ENCODE results near the gene MFAP5.

MFAP5 gene

GRCh38 chr12:8662593-8662992 lies at the start of gene MFAP5:
TSS of gene MFAP5 (minus strand) at chr12:8662826. CDS start at chr12:8662104, 722 bp downstream.
- no peak for DNase-seq

GRCh38 chr12:8709124-8709830 lies 46.7 kb upstream of the MFAP5 start:
- DNase-seq: peak; percentile 70

- DNase-seq: no peak
These were observed 39.5 kb upstream of the MFAP5 start for GRCh38 chr12:8702159-8702558.

- DNase-seq: no peak
These were observed 38.5 kb upstream of the MFAP5 start for GRCh38 chr12:8701046-8701660.

GRCh38 chr12:8699714-8700113 lies 37.1 kb upstream of the MFAP5 start:
- no peak for DNase-seq

GRCh38 chr12:8698879-8699278 lies 36.3 kb upstream of the MFAP5 start:
- no peak for DNase-seq

GRCh38 chr12:8698132-8698851 lies 35.7 kb upstream of the MFAP5 start:
- DNase-seq: peak; percentile 55

- peak; percentile 83 for DNase-seq
These were observed 35.0 kb upstream of the MFAP5 start, which contains the start of gene RIMKLB for GRCh38 chr12:8697476-8698131. TSS of gene RIMKLB (plus strand) at chr12:8697991. CDS start at chr12:8713867, 15,876 bp downstream.

- DNase-seq: no peak
These were observed 34.5 kb upstream of the MFAP5 start for GRCh38 chr12:8697120-8697475.

GRCh38 chr12:8696442-8697090 lies 33.9 kb upstream of the MFAP5 start:
- no peak for DNase-seq

- DNase-seq: no peak
These were observed 32.5 kb upstream of the MFAP5 start for GRCh38 chr12:8695116-8695515.

- no peak for DNase-seq
These were observed 29.9 kb upstream of the MFAP5 start for GRCh38 chr12:8692573-8692972.

- no peak for DNase-seq
These were observed 27.1 kb upstream of the MFAP5 start for GRCh38 chr12:8689681-8690080.

- DNase-seq: no peak
These were observed 25.4 kb upstream of the MFAP5 start for GRCh38 chr12:8687846-8688601.

- DNase-seq: peak; percentile 35
These were observed 22.4 kb upstream of the MFAP5 start for GRCh38 chr12:8685051-8685450.

GRCh38 chr12:8681129-8681884 lies 18.7 kb upstream of the MFAP5 start:
- no peak for DNase-seq

- no peak for DNase-seq
These were observed 17.9 kb upstream of the MFAP5 start for GRCh38 chr12:8680533-8680932.

- no peak for DNase-seq
These were observed 16.1 kb upstream of the MFAP5 start for GRCh38 chr12:8678661-8679111.

- no peak for DNase-seq
These were observed 14.7 kb upstream of the MFAP5 start for GRCh38 chr12:8677362-8677761.

- no peak for DNase-seq
These were observed 14.0 kb upstream of the MFAP5 start for GRCh38 chr12:8676651-8677050.

GRCh38 chr12:8675591-8676036 lies 13.0 kb upstream of the MFAP5 start:
- DNase-seq: peak; percentile 33
